Neural crest cell (in vitro differentiated cells): ENCODE data around the gene C2CD3. TPM values are rescaled to one million over a fixed set of nuclear protein-coding genes. Genes with fewer than 3 reads are reported as not detected.

Source experiments
- DNase-seq: peaks from one replicate; pipeline ENCODE4 v3.0.0; 2021; ENCODE audit warnings: low read depth, mixed read lengths, low spot score
- H3K27ac Mint-ChIP-seq: one replicate; pipeline ENCODE4 v1.8.0; 2021; ENCODE audit warnings: mild to moderate bottlenecking, mixed read lengths; ENCODE audit not compliant: unreplicated experiment
- H3K27me3 Mint-ChIP-seq: 2 replicates; pipeline ENCODE4 v1.8.0; 2021; ENCODE audit warnings: low read depth, mild to moderate bottlenecking, mixed read lengths
- H3K36me3 Mint-ChIP-seq: 2 replicates; pipeline ENCODE4 v1.8.0; 2021; ENCODE audit warnings: low read depth, mild to moderate bottlenecking, mixed read lengths
- H3K4me1 Mint-ChIP-seq: 2 replicates; pipeline ENCODE4 v1.8.0; 2021; ENCODE audit warnings: mixed read lengths
- H3K4me3 Mint-ChIP-seq: one replicate; pipeline ENCODE4 v1.8.0; 2021; ENCODE audit warnings: mild to moderate bottlenecking, mixed read lengths
- H3K9me3 Mint-ChIP-seq: 2 replicates; pipeline ENCODE4 v1.8.0; 2021; ENCODE audit warnings: mixed read lengths
- long read RNA-seq: library from polyadenylated mRNA; unstranded; transcript quantifications from one replicate; pipeline ENCODE4 v2.0.0, GENCODE V29; 2020
- total RNA-seq: library from RNA; stranded (reverse); gene quantifications from 2 replicates; pipeline ENCODE4 v1.2.1, GENCODE V29; 2021
- TF ChIP-seq, protein P1 (sequence below): fragments of 200-600 bp; sonication (generic); conservative IDR thresholded peaks from 2 replicates; pipeline ENCODE4 v1.5.0; 2021; ENCODE audit warnings: antibody characterized with exemption, mild to moderate bottlenecking

Gene C2CD3, protein sequence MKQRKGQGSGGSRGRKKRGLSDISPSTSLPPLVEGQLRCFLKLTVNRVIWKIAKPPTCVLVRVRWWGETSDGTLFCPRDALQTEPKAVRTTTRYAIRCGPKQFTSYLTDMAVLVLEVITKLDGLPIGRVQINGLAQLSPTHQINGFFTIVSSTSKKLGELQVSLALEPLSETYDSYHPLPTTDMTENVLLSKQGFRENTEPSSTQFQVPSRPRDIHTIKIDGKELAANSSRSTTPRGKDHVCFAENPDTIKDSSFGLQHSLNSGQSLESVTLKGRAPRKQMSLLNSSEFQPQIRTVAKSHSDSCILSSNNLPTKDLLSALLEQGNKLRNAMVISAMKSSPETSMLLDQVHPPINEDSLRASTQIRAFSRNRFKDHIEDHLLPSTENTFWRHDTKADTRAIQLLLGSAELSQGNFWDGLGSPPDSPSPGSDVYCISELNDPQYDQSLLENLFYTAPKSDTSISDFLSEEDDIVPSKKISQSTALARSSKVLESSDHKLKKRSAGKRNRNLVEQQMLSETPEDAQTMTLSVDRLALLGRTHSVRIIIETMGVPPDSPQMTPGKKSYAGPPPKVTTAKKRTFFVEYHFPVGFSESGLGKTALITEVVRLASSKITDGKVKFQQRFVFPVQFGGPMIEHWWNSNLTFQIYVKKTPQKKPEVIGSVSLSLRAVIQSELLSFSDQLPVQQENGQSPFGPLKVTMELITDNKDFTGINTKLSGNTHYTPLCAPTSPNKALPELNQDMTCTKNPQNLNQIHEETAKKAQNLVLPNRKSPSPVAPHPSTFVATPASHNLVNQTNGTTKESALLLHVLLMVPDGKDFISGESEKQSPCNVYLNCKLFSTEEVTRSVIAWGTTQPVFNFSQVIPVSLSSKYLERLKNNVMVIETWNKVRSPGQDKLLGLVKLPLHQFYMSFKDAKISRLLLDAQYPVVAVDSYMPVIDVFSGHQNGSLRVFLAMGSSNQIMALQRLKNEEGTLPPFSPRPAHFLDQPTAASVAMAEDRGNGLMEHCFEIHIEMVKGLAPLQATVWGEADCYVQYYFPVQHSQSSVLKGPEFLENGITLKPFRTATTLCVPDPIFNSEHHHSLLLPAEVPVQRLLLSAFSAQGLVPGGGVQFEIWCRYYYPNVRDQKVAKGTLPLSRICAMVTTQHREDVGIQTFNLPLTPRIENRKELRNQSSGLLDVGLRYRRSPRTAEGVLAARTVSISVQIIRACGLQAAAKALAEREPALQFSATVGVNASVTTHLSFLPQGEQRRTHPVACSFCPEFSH (N-terminal part only)
- 39.2 and 41.9 TPM in 2 replicates for total RNA-seq
- long read RNA-seq, partial matches to known transcripts: 14 of 19 reads
- long read RNA-seq, other reads (novel, unspliced or antisense): 4 of 19 reads

DNA sequence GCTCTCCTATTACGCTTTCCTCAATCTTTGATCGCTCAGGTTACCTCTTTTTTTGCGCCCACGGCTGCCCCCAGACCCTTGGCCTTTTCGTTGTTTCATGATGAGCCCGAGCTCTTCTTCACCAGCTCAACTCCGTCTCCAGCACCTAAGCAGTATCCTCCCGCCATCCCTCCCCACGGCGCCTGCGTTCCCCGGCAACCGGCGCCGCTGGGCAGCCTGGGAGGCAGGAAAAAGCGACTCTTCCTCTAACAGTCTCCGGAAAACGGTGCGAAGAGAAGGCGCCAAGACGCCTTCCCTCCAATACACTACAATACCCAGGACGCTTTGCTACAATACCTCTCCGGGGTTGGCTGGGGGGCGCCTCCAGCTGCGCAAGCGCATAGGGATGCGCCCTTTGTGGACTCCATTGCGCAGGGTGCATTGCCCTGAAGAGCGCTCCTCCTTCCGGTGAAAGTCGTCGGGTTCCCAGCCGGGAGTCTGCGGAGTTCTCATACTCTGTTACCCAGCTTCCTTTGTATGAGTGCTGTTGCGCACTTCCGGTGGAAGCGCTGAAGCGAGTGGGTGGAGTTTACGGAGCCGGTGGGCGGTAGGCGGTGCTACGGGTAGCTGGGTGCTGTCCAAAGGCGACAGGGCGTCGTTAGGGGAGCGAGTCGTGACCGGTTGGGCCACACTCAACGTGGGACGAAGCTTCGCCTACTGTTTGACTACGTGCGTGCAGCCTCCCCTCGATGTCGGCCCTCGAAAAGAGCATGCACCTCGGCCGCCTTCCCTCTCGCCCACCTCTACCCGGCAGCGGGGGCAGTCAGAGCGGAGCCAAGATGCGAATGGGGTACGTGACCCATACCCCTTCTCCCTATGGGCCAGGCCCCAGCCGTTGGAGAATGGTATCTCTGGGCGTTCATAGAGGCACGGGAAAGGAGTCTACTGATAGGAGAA lies at the start of gene C2CD3, which contains the start of gene PPME1:
C2CD3 (minus strand) TSS at position 309 of the 936 bp plus-strand sequence; CDS start at position 99, 210 bp downstream.
PPME1 (plus strand) TSS at position 596 of the 936 bp plus-strand sequence; CDS start at position 729, 133 bp downstream.
- peak; percentile 93 for DNase-seq
- Mint-ChIP-seq H3K27ac (no peak within 1 kb of the TSS), H3K4me3 (no peak within 1 kb of the TSS), H3K36me3 (peaks cover 3% of the 10 kb centered on the region), H3K4me1 (peaks cover 10% of the 10 kb centered on the region), H3K27me3 (no peaks in the 10 kb centered on the region), H3K9me3 (no peaks in the 10 kb centered on the region)
- TF ChIP-seq, protein P1, sequence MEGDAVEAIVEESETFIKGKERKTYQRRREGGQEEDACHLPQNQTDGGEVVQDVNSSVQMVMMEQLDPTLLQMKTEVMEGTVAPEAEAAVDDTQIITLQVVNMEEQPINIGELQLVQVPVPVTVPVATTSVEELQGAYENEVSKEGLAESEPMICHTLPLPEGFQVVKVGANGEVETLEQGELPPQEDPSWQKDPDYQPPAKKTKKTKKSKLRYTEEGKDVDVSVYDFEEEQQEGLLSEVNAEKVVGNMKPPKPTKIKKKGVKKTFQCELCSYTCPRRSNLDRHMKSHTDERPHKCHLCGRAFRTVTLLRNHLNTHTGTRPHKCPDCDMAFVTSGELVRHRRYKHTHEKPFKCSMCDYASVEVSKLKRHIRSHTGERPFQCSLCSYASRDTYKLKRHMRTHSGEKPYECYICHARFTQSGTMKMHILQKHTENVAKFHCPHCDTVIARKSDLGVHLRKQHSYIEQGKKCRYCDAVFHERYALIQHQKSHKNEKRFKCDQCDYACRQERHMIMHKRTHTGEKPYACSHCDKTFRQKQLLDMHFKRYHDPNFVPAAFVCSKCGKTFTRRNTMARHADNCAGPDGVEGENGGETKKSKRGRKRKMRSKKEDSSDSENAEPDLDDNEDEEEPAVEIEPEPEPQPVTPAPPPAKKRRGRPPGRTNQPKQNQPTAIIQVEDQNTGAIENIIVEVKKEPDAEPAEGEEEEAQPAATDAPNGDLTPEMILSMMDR: peak; percentile 53

DNA sequence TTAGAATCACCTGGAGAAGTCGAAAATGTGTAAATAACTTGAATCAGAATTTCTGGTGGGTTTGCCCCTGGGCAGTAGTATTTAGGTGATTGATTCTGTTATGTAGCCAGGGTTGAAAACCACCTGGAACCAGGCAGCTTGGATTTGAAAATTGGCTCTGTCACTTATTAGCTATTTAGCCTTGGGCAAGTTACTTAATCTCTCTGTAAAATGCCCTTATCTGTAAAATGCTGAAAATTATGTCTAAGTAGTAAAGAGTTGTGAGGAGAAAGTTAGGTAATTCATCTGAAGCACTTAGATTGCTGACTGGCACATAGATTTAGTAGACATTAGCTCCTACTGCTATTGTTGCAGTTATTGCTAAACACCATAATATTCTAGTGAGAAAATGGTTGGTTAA lies 49.6 kb upstream of the C2CD3 start:
- H3K27me3 Mint-ChIP-seq: no peaks in the 10 kb centered on the region
- H3K36me3 Mint-ChIP-seq: peaks cover 31% of the 10 kb centered on the region
- no peak overlapping the region for H3K4me3 Mint-ChIP-seq
- H3K9me3 Mint-ChIP-seq: peaks cover 8% of the 10 kb centered on the region
- H3K4me1 Mint-ChIP-seq: no peaks in the 10 kb centered on the region
- H3K27ac Mint-ChIP-seq: no peak overlapping the region
- TF ChIP-seq, protein P1: no peak
- DNase-seq: no peak

DNA sequence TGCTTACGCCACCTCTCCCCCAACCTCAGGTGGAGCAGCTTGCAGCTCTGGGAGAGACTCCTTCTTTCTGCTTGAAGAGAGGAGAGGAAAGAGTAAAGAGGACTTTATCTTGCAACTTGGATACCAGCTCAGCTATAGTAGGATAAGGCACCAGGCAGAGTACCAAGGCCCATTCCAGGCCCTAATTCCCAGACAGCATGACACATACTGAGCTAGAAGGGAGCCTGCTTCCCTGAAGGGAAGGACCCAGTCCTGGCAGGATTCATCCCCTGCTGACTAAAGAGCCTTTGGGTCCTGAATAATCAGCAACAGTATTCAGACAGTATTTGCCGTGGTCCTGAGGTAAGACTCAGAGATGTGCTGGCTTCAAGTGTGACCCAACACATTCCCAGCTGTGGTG lies 41.7 kb upstream of the C2CD3 start:
- Mint-ChIP-seq H3K36me3 (peaks cover 36% of the 10 kb centered on the region), H3K4me3 (no peak overlapping the region), H3K9me3 (peaks cover 8% of the 10 kb centered on the region), H3K27ac (no peak overlapping the region), H3K4me1 (no peaks in the 10 kb centered on the region), H3K27me3 (no peaks in the 10 kb centered on the region)
- TF ChIP-seq, protein P1: no peak
- DNase-seq: no peak

DNA sequence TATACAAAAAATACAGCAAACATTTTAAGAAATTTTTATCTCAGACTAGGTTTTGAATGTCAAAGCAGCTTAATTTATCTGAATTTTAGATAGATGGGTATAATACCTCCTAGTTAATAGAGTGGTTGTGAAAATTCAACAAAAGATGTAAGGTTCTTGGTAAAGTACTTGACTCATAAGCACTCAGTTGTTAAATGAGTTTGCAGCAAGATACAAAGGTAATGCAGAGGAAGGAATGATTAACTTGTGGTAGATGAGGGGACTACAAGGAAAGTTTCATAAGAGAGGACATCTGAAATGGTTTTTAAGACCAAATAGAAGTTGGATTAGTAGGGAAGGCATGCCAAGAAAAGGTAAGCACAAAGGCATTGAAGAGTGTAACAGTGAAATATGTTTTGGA lies 37.7 kb upstream of the C2CD3 start:
- Mint-ChIP-seq H3K4me3 (no peak overlapping the region), H3K4me1 (no peaks in the 10 kb centered on the region), H3K9me3 (no peaks in the 10 kb centered on the region), H3K36me3 (peaks cover 27% of the 10 kb centered on the region), H3K27ac (peak overlapping the region; percentile 4), H3K27me3 (no peaks in the 10 kb centered on the region)
- no peak for DNase-seq
- TF ChIP-seq, protein P1: no peak
